ENCODE measurements around the gene ADCY9. TPM values are rescaled to one million over a fixed set of nuclear protein-coding genes. Genes with fewer than 3 reads are reported as not detected.
A peak's percentile ranks its signal among the peaks of the same experiment; 100 is the strongest.

Gene ADCY9
- total RNA-seq, 2 donors from 2014 or later: 31.5 to 42.2 TPM

GRCh38 chr16:3992297-3993051 is 123.8 kb downstream of the ADCY9 start:
- Histone ChIP-seq H3K9me3 (no peaks in the 10 kb centered on the region), H3K4me1 (no peaks in the 10 kb centered on the region), H3K4me3 (no peak overlapping the region), H3K27ac (no peak overlapping the region), H3K36me3 (peaks cover 11% of the 10 kb centered on the region), H3K27me3 (no peaks in the 10 kb centered on the region)
- DNase-seq (ENCODE audit: low spot score): no peak
- TF ChIP-seq, protein P1, sequence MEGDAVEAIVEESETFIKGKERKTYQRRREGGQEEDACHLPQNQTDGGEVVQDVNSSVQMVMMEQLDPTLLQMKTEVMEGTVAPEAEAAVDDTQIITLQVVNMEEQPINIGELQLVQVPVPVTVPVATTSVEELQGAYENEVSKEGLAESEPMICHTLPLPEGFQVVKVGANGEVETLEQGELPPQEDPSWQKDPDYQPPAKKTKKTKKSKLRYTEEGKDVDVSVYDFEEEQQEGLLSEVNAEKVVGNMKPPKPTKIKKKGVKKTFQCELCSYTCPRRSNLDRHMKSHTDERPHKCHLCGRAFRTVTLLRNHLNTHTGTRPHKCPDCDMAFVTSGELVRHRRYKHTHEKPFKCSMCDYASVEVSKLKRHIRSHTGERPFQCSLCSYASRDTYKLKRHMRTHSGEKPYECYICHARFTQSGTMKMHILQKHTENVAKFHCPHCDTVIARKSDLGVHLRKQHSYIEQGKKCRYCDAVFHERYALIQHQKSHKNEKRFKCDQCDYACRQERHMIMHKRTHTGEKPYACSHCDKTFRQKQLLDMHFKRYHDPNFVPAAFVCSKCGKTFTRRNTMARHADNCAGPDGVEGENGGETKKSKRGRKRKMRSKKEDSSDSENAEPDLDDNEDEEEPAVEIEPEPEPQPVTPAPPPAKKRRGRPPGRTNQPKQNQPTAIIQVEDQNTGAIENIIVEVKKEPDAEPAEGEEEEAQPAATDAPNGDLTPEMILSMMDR (IDR thresholded peaks at IDR 0.05): peak in 1 of 2 donors; percentile 23

DNA sequence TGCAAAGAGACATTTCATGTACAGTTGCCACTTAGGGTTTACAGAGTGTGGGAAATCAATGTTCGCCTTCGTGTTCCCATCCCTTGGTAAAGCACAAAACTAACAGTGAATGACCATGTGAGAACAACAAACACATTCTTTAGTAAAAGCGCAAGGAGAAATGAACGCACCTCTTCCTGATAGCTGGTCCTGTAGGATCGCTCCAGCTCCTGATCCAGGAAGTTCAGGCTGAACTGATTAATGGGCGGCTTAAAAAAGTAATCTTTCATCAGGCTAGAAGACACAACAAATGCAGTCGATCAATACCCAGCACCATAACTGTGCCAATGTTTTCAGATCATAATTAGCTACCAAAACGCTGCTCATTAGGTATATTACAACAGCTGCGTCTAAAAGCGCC is 127.4 kb downstream of the ADCY9 start:
- H3K36me3 ChIP-seq: peaks cover 15% of the 10 kb centered on the region
- TF ChIP-seq, protein P1 (IDR thresholded peaks at IDR 0.05): no peak
- H3K9me3 ChIP-seq: no peaks in the 10 kb centered on the region

DNA sequence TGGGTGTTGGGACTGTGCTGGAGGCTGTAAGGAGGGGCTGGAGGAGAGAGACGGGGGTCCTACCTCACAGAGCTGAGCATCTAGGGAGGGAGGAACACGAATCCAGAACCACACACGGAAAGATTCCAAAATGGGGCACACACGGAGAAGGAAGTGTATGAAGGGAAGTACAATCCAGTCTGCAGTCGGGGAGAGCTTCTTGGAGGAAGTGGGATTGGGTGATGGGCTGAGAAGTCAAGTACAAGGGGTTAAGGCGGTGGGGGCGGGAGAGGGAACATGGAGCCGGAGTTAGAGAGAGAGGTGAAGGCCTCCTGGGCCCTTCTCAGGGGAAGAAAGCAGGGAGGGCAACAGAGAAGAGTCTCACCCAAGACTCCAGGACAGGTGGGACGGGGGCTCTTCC is 128.2 kb downstream of the ADCY9 start:
- no peak overlapping the region for H3K27ac ChIP-seq
- TF ChIP-seq, protein P1 (IDR thresholded peaks at IDR 0.05): no peak
- H3K4me3 ChIP-seq: no peak overlapping the region
- H3K27me3 ChIP-seq: no peaks in the 10 kb centered on the region
- no peaks in the 10 kb centered on the region for H3K4me1 ChIP-seq
- no peak for DNase-seq (ENCODE audit: low spot score)
- peaks cover 9% of the 10 kb centered on the region for H3K36me3 ChIP-seq
- no peaks in the 10 kb centered on the region for H3K9me3 ChIP-seq

More for the DNA sequence above, 127.4 kb downstream of the ADCY9 start:
- no peaks in the 10 kb centered on the region for H3K4me1 ChIP-seq
- no peak for DNase-seq (ENCODE audit: low spot score)
- no peak overlapping the region for H3K4me3 ChIP-seq
- H3K27ac ChIP-seq: no peak overlapping the region
- H3K27me3 ChIP-seq: no peaks in the 10 kb centered on the region

DNA sequence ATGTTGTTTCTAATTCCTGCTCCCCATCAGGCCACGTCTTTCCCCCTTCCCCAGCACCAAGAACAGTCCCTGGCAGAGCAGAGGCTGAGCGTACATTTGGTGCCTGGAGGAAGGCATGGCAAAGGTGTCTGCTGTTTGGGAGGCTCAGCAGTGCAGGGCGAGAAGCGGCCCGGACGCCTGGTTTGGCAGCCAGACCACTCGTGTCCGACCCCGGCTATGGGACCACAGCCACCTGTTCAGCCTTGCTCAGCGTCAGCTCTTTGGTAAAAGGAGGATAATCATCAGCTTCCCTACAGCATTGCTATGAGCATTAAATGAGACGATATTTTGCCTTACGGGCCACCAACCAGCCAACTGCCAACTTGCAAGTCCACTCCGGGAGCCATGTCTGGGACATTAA is 129.0 kb downstream of the ADCY9 start:
- Histone ChIP-seq H3K4me3 (no peak overlapping the region), H3K9me3 (no peaks in the 10 kb centered on the region), H3K4me1 (no peaks in the 10 kb centered on the region), H3K27ac (no peak overlapping the region), H3K36me3 (peaks cover 7% of the 10 kb centered on the region), H3K27me3 (no peaks in the 10 kb centered on the region)
- DNase-seq (ENCODE audit: low spot score): no peak
- TF ChIP-seq, protein P1 (IDR thresholded peaks at IDR 0.05): no peak

DNA sequence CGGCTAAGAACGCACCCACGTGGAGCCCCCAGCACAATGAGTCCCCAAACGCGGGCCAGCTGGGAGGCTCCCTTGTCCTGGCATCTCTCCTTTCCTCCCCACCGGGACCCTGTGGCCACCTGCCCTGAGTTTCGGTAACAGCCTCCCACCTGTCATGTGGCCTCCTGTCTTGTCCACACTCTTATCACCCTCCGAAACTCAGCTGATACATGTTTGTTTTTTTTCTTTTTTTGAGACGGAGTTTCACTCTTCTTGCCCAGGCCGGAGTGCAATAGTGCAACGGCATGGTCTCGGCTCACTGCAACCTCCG is 130.1 kb downstream of the ADCY9 start:
- no peak for DNase-seq (ENCODE audit: low spot score)
- no peak overlapping the region for H3K27ac ChIP-seq
- no peaks in the 10 kb centered on the region for H3K27me3 ChIP-seq
- H3K4me1 ChIP-seq: no peaks in the 10 kb centered on the region
- H3K4me3 ChIP-seq: no peak overlapping the region
- H3K36me3 ChIP-seq: peaks cover 7% of the 10 kb centered on the region
- TF ChIP-seq, protein P1 (IDR thresholded peaks at IDR 0.05): no peak
- H3K9me3 ChIP-seq: no peaks in the 10 kb centered on the region

All from right atrium auricular region (tissue), 2 donors.